HepG2 (cell line): Measurements from ENCODE around the gene ADAMTS8. TPM values are rescaled to one million over a fixed set of nuclear protein-coding genes. Genes with fewer than 3 reads are reported as not detected.
A peak's percentile ranks its signal among the peaks of the same experiment; 100 is the strongest.

Source experiments
- FOXP1 ChIP-seq, 2 experiments: fragments of 450-650 bp in 1 of 2; IDR thresholded peaks; 2 replicates each; pipeline ENCODE4 v1.6.1; 2017 to 2018; ENCODE audit warnings: antibody characterized with exemption in 1 of 2
- MTERF4 ChIP-seq: sonication (generic); formaldehyde crosslinking; IDR thresholded peaks from 2 replicates; pipeline ENCODE4 v1.8.0; 2023; ENCODE audit warnings: mild to moderate bottlenecking, missing genetic modification reagents
- NBN ChIP-seq: fragments of 450-650 bp; conservative IDR thresholded peaks from 2 replicates; pipeline ENCODE4 v1.6.1; 2017
- NCOA2 ChIP-seq: sonication (generic); formaldehyde crosslinking; IDR thresholded peaks from 2 replicates; pipeline ENCODE4 v1.8.0; 2022; ENCODE audit warnings: inconsistent platforms
- ZNF253 ChIP-seq: sonication (generic); formaldehyde crosslinking; IDR thresholded peaks from 2 replicates; pipeline ENCODE4 v1.8.0; 2022; ENCODE audit warnings: mild to moderate bottlenecking, missing genetic modification reagents, borderline replicate concordance
- ZNF3 ChIP-seq: IDR thresholded peaks from 2 replicates; pipeline ENCODE4 v1.7.0; 2017; ENCODE audit warnings: inconsistent platforms
- ZNF713 ChIP-seq: sonication (generic); formaldehyde crosslinking; IDR thresholded peaks from 2 replicates; pipeline ENCODE4 v1.4.0; 2020; ENCODE audit warnings: mild to moderate bottlenecking, missing genetic modification reagents
- polyA plus RNA-seq, 8 experiments: library from polyadenylated mRNA; depleted of rRNA in 3 of 8; stranded (reverse) in 7 of 8; unstranded in 1 of 8; fragments of >200 nt; fragmentation: Illumina TruSeq in 4 of 8; extraction: Trizol in 4 of 8; gene quantifications; 2 replicates each; pipeline versions ENCODE4 v1.2.1 to v1.2.3, GENCODE V29; 2011 to 2016; ENCODE audit warnings: low read depth in 4 of 8, missing spikeins in 1 of 8, mixed read lengths in 1 of 8; ENCODE audit not compliant: insufficient read depth in 1 of 8
- total RNA-seq, 5 experiments: library from RNA; depleted of rRNA; stranded (reverse); fragments of >200 nt; fragmentation: Illumina TruSeq; extraction: Trizol; gene quantifications; 2 replicates each; pipeline ENCODE4 v1.2.3, GENCODE V29; 2016; ENCODE audit warnings: low read depth in 1 of 5
- TF ChIP-seq, protein P1 (sequence below): IDR thresholded peaks from 2 replicates; pipeline ENCODE4 v1.4.0; 2020; ENCODE audit warnings: mild to moderate bottlenecking, missing genetic modification reagents

The ADAMTS8 gene
- total and polyA plus RNA-seq, 2 of the 13 experiments (the other 11 are each of a cell fraction or from before 2014, with no cell fraction given), result not detected

DNA sequence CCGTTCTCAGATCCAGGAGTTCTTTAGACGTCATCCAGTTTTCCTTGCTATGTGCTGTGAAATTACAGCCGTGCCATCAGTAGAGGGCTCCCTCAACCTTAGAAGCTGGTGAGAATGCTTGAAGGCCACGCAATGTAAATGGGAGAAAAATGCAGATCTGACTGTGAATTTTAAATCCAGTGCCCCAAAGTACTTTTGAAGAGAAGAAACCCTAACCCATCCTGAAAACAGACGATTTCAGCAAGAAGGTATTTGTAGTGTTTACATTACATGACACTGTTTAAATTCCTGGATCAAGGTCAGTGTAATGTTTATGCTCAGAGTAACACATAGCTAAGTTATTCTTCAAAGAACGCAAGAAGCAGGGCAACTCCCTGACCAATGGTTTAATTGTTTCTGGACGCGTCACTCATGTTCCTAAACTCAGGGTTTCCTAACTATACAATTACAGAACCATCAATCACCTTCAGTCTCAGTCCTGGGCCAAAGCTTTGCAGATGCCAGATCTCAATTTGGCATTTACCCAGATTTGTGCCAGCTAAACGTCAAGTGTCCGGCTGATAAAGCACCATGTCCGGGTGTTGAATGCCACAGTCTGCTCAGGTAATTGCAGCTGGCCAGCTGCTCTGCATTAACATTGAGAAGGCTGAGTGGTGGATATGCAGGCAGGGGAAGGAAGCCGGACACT lies 38.2 kb downstream of the ADAMTS8 start (continued):
- TF ChIP-seq ZNF3 (no peak), ZNF713 (CRISPR knock-in tag) (no peak), NCOA2 (CRISPR knock-in tag) (0 out of 2 replicates have a peak, but pooled peaks have one; percentile 19), NBN (no peak), ZNF253 (CRISPR knock-in tag) (no peak), FOXP1 (IDR thresholded peaks at IDR 0.05) (no peak), FOXP1 (CRISPR knock-in tag; IDR thresholded peaks at IDR 0.05) (0 out of 2 replicates have a peak, but pooled peaks have one; percentile 25), MTERF4 (no peak)
- TF ChIP-seq, protein P1, sequence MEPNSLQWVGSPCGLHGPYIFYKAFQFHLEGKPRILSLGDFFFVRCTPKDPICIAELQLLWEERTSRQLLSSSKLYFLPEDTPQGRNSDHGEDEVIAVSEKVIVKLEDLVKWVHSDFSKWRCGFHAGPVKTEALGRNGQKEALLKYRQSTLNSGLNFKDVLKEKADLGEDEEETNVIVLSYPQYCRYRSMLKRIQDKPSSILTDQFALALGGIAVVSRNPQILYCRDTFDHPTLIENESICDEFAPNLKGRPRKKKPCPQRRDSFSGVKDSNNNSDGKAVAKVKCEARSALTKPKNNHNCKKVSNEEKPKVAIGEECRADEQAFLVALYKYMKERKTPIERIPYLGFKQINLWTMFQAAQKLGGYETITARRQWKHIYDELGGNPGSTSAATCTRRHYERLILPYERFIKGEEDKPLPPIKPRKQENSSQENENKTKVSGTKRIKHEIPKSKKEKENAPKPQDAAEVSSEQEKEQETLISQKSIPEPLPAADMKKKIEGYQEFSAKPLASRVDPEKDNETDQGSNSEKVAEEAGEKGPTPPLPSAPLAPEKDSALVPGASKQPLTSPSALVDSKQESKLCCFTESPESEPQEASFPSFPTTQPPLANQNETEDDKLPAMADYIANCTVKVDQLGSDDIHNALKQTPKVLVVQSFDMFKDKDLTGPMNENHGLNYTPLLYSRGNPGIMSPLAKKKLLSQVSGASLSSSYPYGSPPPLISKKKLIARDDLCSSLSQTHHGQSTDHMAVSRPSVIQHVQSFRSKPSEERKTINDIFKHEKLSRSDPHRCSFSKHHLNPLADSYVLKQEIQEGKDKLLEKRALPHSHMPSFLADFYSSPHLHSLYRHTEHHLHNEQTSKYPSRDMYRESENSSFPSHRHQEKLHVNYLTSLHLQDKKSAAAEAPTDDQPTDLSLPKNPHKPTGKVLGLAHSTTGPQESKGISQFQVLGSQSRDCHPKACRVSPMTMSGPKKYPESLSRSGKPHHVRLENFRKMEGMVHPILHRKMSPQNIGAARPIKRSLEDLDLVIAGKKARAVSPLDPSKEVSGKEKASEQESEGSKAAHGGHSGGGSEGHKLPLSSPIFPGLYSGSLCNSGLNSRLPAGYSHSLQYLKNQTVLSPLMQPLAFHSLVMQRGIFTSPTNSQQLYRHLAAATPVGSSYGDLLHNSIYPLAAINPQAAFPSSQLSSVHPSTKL (CRISPR knock-in tag), result 0 out of 2 replicates have a peak, but pooled peaks have one; percentile 35
